HG02938 (cell line): ENCODE measurements around the gene PARP4.
"Not testable (repeated sequence)": the region's sequence is repeated elsewhere in the genome, so short reads cannot be mapped to it uniquely, and the experiment has no call there.

Source experiments
- ATAC-seq: cut with Tn5 transposase; IDR thresholded peaks from one replicate; pipeline ENCODE4 v1.9.1; 2021; ENCODE audit warnings: mild to moderate bottlenecking, moderate library complexity; ENCODE audit not compliant: unreplicated experiment

Gene PARP4

GRCh38 chr13:24454056-24454455 lies 58.5 kb downstream of the PARP4 start:
- ATAC-seq, result no peak

GRCh38 chr13:24452044-24452443 lies 60.5 kb downstream of the PARP4 start:
- no peak for ATAC-seq

- ATAC-seq, result no peak
Measured at GRCh38 chr13:24450530-24450929, 62.0 kb downstream of the PARP4 start.

GRCh38 chr13:24444851-24445250 lies 67.7 kb downstream of the PARP4 start:
- not testable (repeated sequence) for ATAC-seq

GRCh38 chr13:24443366-24443765 lies 69.2 kb downstream of the PARP4 start:
- no peak for ATAC-seq

- ATAC-seq, result not testable (repeated sequence)
Measured at GRCh38 chr13:24426045-24426444, 86.5 kb downstream of the PARP4 start.

- not testable (repeated sequence) for ATAC-seq
Measured at GRCh38 chr13:24419668-24420067, 92.9 kb downstream of the PARP4 start.

GRCh38 chr13:24407844-24408243 lies 104.7 kb downstream of the PARP4 start:
- no peak for ATAC-seq

- no peak for ATAC-seq
Measured at GRCh38 chr13:24406524-24406923, 106.1 kb downstream of the PARP4 start.

- ATAC-seq, result no peak
Measured at GRCh38 chr13:24396821-24397220, 115.8 kb downstream of the PARP4 start.

- no peak for ATAC-seq
Measured at GRCh38 chr13:24392972-24393371, 119.6 kb downstream of the PARP4 start.

GRCh38 chr13:24391771-24392683 lies 120.6 kb downstream of the PARP4 start:
- ATAC-seq, result not testable (repeated sequence)

GRCh38 chr13:24390795-24391194 lies 121.8 kb downstream of the PARP4 start:
- ATAC-seq, result not testable (repeated sequence)

- ATAC-seq, result no peak
Measured at GRCh38 chr13:24389506-24389905, 123.1 kb downstream of the PARP4 start.

GRCh38 chr13:24388743-24389142 lies 123.8 kb downstream of the PARP4 start:
- not testable (repeated sequence) for ATAC-seq

- no peak for ATAC-seq
Measured at GRCh38 chr13:24386816-24387708, 125.5 kb downstream of the PARP4 start.

GRCh38 chr13:24385902-24386301 lies 126.7 kb downstream of the PARP4 start:
- ATAC-seq, result no peak

- not testable (repeated sequence) for ATAC-seq
Measured at GRCh38 chr13:24384946-24385345, 127.6 kb downstream of the PARP4 start.

GRCh38 chr13:24384091-24384490 lies 128.5 kb downstream of the PARP4 start:
- ATAC-seq, result not testable (repeated sequence)

GRCh38 chr13:24381541-24382265 lies 130.9 kb downstream of the PARP4 start:
- ATAC-seq, result no peak

- ATAC-seq, result not testable (repeated sequence)
Measured at GRCh38 chr13:24380881-24381280, 131.7 kb downstream of the PARP4 start.
